Measurements from ENCODE around the gene RNF39.

GRCh38 chr6:30067460-30068139 lies 8.0 kb downstream of the RNF39 start:
- TF ChIP-seq CTCF (conservative IDR thresholded peaks at IDR 0.05) (no peak), EZH2 (IDR thresholded peaks at IDR 0.05; ENCODE audit: low read depth) (no peak)
